ENCODE data around the gene ADAMTS14. TPM values are rescaled to one million over a fixed set of nuclear protein-coding genes. Genes with fewer than 3 reads are reported as not detected.
A peak's percentile ranks its signal among the peaks of the same experiment; 100 is the strongest.

The ADAMTS14 gene
- total and polyA plus RNA-seq, 8 donors = 0.33 to 9.4 (median 3.9) TPM; not detected in 2

DNA sequence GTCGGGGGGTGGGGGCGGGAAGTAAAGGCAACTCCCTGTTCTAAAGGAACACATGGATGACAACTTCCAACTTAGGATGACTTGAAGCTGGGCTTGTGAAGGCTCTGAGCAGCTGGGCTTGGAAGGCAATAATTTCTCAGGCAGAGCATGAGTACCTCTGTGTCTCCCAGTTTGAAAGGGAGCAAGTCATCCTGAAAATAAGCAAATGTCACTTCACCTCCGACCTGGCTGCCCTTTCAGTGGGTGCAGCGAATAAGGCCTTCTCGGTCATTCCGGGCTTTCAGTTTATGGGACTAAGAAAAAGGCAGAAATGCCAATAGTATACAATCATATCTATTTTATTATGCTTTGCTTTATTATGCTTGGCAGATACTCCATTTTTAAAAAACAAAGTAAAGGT, 15.3 kb upstream of the ADAMTS14 start:
- WGBS, 5 donors = 84 to 92% (median 91%) methylated on average over 6 of the region's 6 CpGs
- peak overlapping the region in 2 of 5 donors; percentile 13 to 36 for H3K27ac ChIP-seq
- H3K27me3 ChIP-seq = peaks cover 0 to 8% (median 0%) of the 10 kb centered on the region in 3 donors
- peak in 1 of 2 donors; percentile 1 for DNase-seq
- TF ChIP-seq EP300 (IDR thresholded peaks at IDR 0.05) = no peak
- TF ChIP-seq POLR2A (IDR thresholded peaks at IDR 0.05) = no peak
- no peak for TF ChIP-seq POLR2AphosphoS5 (IDR thresholded peaks at IDR 0.05)
- TF ChIP-seq, protein P1, sequence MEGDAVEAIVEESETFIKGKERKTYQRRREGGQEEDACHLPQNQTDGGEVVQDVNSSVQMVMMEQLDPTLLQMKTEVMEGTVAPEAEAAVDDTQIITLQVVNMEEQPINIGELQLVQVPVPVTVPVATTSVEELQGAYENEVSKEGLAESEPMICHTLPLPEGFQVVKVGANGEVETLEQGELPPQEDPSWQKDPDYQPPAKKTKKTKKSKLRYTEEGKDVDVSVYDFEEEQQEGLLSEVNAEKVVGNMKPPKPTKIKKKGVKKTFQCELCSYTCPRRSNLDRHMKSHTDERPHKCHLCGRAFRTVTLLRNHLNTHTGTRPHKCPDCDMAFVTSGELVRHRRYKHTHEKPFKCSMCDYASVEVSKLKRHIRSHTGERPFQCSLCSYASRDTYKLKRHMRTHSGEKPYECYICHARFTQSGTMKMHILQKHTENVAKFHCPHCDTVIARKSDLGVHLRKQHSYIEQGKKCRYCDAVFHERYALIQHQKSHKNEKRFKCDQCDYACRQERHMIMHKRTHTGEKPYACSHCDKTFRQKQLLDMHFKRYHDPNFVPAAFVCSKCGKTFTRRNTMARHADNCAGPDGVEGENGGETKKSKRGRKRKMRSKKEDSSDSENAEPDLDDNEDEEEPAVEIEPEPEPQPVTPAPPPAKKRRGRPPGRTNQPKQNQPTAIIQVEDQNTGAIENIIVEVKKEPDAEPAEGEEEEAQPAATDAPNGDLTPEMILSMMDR (IDR thresholded peaks at IDR 0.05) = no peak
- peaks cover 0 to 12% (median 0%) of the 10 kb centered on the region in 4 donors for H3K4me1 ChIP-seq
- H3K36me3 ChIP-seq = no peaks in the 10 kb centered on the region
- intact Hi-C loops (cut with DNase I; ENCODE audit: low total_unique reads) = no loop called here
- peaks cover 0 to 10% (median 3%) of the 10 kb centered on the region in 4 donors for H3K9me3 ChIP-seq
- no peak overlapping the region for H3K4me3 ChIP-seq

DNA sequence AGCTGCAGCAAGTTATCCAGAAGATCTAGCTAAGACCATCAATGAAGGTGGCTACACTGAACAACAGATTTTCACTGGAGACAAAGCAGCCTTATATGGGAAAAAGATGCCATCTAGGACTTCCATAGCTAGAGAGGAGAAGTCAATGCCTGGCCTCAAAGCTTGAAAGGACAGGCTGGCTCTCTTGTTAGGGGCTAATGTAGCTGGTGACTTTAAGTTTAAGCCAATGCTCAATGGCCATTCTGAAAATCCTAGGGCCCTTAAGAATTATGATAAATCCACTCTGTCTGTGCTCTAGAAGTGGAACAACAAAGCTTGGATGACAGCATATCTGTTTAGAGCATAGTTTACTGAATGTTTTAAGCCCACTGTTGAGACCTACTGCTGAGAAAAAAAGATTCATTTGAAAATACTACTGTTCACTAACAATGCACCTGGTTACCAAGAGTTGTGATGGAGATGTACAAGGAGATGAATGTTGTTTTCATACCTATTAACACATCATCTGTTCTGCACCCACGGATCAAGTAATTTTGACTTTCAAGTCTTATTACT, 13.6 kb upstream of the ADAMTS14 start:
- 88 to 97% (median 89%) methylated on average over 1 of the region's 1 CpG for WGBS, 5 donors
- Histone ChIP-seq H3K9me3 (peaks cover 0 to 10% (median 3%) of the 10 kb centered on the region in 4 donors), H3K27ac (no peak overlapping the region), H3K27me3 (peaks cover 0 to 9% (median 0%) of the 10 kb centered on the region in 3 donors), H3K4me3 (no peak overlapping the region), H3K36me3 (no peaks in the 10 kb centered on the region), H3K4me1 (peaks cover 0 to 5% (median 0%) of the 10 kb centered on the region in 4 donors)
- TF ChIP-seq POLR2AphosphoS5 (IDR thresholded peaks at IDR 0.05) = no peak
- TF ChIP-seq POLR2A (IDR thresholded peaks at IDR 0.05) = no peak
- TF ChIP-seq, protein P1 (IDR thresholded peaks at IDR 0.05) = no peak
- no peak for TF ChIP-seq EP300 (IDR thresholded peaks at IDR 0.05)
- no peak for DNase-seq
- intact Hi-C loops (cut with DNase I; ENCODE audit: low total_unique reads) = no loop called here

DNA sequence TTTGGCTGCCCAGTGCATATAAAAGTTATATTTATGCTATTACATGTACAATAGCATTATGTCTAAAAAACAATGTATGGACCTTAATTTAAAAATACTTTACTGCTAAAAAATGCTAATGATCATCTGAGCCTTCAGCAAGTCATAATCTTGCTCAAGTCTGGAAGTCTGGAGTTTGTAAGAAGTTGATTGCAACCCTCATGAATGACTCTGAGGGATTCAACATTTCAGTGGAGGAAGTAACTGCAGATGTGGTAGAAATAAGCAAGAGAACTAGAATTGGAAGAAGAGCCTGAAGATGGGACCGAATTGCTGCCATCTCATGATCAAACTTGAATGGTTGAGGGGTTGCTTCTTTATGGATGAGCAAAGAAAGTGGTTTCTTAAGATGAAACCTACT, 13.0 kb upstream of the ADAMTS14 start:
- H3K4me3 ChIP-seq = no peak overlapping the region
- peaks cover 0 to 10% (median 3%) of the 10 kb centered on the region in 4 donors for H3K9me3 ChIP-seq
- DNase-seq = no peak
- intact Hi-C loops (cut with DNase I; ENCODE audit: low total_unique reads) = no loop called here
- H3K27me3 ChIP-seq = peaks cover 0 to 9% (median 0%) of the 10 kb centered on the region in 3 donors
- TF ChIP-seq POLR2AphosphoS5 (IDR thresholded peaks at IDR 0.05) (no peak), POLR2A (IDR thresholded peaks at IDR 0.05) (no peak), EP300 (IDR thresholded peaks at IDR 0.05) (no peak)
- TF ChIP-seq, protein P1 (IDR thresholded peaks at IDR 0.05) = no peak
- WGBS, 5 donors = 68 to 89% (median 81%) methylated on average over 1 of the region's 1 CpG
- no peak overlapping the region for H3K27ac ChIP-seq
- H3K36me3 ChIP-seq = no peaks in the 10 kb centered on the region
- peaks cover 0 to 1% (median under 1%) of the 10 kb centered on the region in 4 donors for H3K4me1 ChIP-seq

DNA sequence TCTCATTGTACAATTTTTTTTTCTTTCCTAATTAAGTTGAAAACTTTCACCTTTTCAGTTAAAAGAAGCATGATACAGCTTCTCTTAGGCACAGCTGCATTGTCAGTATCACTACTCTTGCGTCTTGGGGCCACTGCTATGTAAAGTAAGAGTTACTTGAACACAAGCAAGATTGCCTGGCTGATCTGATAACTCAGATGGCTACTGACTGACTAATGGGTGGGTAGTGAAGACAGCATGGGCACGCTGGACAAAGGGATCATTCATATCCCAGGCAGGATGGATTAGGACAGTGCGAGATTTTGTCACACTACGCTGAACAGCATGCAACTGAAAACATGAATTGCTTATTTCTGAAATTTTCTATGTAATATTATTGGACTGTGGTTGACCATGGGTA, 11.6 kb upstream of the ADAMTS14 start:
- no peak overlapping the region for H3K4me3 ChIP-seq
- H3K36me3 ChIP-seq = no peaks in the 10 kb centered on the region
- no peak for DNase-seq
- intact Hi-C loops (cut with DNase I; ENCODE audit: low total_unique reads) = no loop called here
- 85 to 92% (median 90%) methylated on average over 4 of the region's 4 CpGs for WGBS, 5 donors
- H3K27ac ChIP-seq = no peak overlapping the region
- peaks cover 0 to 10% (median 3%) of the 10 kb centered on the region in 4 donors for H3K9me3 ChIP-seq
- peaks cover 0 to 7% (median 3%) of the 10 kb centered on the region in 4 donors for H3K4me1 ChIP-seq
- peaks cover 0 to 9% (median 0%) of the 10 kb centered on the region in 3 donors for H3K27me3 ChIP-seq
- no peak for TF ChIP-seq POLR2AphosphoS5 (IDR thresholded peaks at IDR 0.05)
- TF ChIP-seq, protein P1 (IDR thresholded peaks at IDR 0.05) = no peak
- TF ChIP-seq POLR2A (IDR thresholded peaks at IDR 0.05) = no peak
- TF ChIP-seq EP300 (IDR thresholded peaks at IDR 0.05) = no peak

Data from stomach (tissue), 9 donors.